ENCODE data around the gene SMYD5.
A peak's percentile ranks its signal among the peaks of the same experiment; 100 is the strongest.
"Not testable (repeated sequence)": the region's sequence is repeated elsewhere in the genome, so short reads cannot be mapped to it uniquely, and the experiment has no call there.

The SMYD5 gene

GRCh38 chr2:73262108-73262651 is 48.1 kb downstream of the SMYD5 start:
- no peak for DNase-seq

GRCh38 chr2:73262691-73263429 is 48.8 kb downstream of the SMYD5 start:
- not testable (repeated sequence) for DNase-seq

DNA sequence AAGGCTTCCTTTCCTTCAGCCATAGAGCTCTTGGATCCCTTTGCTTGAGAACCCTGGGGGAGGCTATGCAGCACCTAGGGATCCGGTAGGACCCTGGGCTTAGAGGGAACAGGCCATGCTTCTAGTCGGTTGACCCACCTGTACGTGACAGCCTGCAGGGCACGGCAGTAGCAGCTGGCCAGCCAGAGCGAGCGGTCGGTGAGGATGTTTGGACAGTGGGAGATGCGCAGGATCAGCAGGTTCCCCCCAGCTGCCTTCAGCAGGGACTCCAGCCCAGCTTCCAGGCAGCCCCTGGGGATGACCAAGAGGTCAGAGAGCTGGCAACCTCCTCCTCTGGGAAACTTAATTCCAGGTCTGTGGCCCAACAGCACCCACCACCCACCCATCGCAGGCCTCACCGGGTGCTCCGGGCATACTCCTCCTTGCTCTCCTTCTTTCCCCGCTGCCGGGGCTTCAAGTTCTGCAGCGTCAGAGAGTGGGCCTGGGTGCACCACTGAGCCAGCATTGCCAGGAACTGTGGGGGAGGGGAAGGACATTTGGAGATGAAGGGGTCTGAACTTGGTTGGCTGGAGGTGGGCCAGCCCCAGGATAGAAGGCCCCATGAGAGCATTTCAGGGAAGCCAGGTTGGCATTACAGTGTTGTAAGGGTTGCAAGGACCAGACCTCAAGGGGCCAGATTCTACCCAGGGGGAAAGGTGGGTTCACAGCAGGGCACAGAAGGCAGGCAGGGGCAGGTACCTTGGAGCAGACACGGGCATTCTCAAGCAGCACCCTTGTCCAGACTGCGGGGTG is 49.7 kb downstream of the SMYD5 start:
- DNase-seq: no peak

DNA sequence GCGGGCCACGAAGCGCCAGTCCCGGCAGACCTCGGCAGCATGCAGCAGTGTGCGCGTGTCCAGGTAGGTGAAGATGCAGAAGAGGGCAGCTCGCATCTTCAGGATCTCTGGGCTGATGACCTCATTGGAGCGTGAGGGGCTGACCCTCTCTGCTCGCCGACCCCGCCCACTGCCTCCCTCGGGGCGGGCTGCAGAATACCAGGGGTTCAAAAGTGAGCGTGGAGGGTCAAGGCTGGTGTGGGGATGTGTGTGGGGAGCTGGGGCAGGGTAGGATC is 50.2 kb downstream of the SMYD5 start:
- no peak for DNase-seq

- DNase-seq: no peak
Observed at GRCh38 chr2:73264783-73265182, 50.7 kb downstream of the SMYD5 start.

- DNase-seq: no peak
Observed at GRCh38 chr2:73265298-73266060, 51.4 kb downstream of the SMYD5 start.

DNA sequence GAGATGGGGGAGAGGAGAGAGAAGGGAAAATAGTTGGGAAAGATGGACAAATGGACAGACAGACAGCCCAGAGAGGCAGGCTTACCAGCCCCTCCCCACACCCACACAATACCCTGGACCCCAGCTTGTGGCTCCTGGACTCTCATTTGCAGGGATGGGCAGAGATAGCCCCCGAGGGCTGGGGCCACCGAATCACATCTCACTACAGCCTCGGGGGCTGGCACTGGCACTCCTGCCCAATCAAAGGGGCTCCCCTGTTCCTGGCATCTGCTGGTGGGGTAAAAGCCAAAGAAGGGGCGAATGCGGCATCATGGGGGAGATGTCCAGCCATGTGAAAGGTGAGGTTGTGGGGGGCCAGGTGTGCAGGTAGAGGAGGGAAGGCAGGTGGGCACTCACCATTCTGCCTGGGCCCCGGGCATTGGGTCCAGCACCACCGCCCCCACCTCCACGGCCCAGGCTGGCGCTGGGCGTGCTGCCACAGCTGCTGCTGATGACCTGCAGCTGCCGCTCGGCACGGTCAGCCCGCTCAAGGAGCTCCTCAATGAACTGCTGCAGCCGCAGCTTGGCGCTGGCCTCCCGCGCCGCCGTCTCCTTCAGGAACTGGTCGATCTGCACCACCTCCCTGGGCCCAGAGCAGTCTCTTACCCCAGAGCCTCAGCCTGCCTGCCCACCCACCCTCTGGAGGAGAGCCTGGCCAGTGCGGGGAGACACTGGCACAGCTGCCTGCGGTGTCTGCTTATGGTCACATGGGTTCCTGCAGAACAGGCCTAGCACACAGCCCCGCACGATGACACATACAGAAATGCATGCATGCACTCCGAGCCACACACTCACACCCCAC is 52.2 kb downstream of the SMYD5 start:
- DNase-seq: no peak

DNA sequence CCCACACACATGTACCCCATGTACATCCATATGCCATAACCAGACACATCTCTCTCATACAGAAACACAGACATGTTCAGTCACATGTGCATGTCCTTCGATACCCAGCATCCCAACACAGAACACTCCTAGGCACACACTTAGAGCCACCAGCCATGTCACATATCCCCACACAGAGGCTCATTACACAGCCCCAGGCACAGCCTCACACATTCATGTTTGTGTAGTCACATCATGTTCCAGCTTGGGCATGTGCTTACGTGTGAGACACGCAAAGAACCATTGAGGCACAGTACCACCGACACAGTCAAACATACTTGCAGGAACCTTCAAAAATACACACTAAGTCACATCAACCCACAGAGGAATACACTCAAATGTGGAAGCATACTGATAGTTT is 53.0 kb downstream of the SMYD5 start:
- no peak for DNase-seq

GRCh38 chr2:73268366-73268829 is 54.4 kb downstream of the SMYD5 start:
- no peak for DNase-seq

DNA sequence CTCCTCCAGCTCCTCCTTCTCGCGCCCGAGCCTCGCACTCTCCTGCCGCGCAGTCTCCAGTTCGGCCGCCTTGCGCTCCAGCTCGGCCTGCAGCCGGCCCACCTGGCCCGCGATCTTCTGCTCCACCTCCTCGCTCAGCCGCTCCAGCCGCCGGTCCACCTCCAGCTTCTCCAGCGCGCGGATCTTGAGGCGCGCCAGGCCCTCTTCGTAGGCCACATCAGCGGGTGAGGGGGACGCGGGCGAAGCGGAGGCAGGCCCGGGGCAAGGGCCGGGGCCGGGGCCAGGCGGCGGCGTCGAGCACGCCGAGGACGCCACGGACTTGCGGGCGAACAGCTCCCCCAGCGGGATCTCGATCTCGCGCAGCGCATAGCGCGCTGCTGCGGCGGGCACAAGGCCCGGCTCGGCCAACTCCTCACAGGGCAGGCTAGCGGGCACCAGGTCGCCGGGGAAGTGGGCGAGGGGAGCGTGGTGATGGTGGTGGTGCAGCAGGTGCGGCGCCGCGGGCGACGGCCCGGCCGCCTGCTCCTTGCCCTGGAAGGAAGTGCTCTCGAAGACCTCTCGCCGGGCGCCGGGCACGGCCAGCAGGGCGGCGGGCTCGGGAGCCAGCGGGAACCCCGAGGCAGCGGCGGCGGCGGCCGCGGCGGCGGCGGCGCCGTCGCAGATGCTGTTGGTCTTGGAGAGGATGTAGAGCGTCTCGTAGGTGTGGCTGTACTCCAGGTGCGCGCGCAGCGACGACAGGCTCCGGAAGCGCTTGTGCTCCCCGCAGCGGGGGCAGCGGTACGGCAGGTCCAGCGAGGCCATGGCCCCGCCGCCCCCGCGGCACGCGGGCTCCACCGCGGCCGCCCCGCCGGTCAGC is 55.0 kb downstream of the SMYD5 start:
- DNase-seq: peak; percentile 87

DNA sequence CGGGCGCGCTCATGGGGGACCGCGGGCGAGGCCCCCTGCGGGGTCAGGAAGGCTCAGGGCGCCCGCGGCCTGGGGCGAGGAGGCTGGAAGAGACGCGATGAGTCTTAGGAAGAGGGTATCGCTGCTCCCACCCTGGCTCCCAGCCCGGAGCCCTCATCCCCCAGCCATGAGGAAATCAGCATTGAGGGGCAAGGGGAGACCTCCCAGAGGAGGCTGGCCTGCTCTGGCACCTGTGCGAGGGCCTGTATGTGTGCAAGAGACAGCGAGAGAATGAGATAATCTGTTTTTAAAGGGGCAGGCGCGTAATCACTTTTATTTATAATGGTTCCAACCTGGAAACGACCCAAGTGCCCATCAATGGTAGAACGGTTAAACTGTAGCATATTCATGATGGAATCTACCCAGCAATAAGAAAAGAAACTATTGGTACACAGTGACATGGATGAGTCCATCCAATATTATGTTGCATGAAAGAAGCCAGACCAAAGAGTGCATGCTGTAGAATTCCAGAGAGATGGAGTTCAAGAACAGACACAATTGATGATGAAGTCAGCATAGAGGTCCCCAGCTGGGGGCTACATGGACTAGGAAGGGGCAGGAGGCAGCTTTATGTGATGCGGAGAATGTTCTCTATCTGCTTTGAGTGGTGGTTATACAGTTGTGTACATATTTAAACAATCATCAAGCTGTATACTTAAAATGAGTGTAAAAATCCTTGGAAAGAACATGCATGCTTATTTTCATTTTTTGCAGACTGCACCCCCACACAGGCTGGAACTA is 55.8 kb downstream of the SMYD5 start:
- DNase-seq: no peak

DNA sequence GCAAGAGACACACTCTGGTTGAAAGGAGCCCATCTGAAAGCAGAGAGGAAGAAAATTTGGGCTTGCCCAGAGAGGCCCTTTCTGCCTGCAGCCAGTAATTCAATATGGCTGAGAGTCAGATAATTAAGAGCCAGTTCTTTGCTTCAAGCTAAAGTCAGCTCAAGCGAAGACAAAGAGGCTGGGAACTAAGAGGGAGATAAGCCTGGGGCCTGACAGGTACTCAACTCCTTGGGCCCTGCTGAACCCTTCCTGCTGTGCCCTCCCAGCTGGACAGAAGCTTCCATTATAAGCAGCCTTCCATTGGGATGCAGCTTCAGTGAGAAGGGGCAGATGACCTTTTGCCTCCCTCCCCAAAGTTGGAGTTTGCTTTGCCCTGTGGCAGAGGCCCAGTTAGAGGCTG is 58.2 kb downstream of the SMYD5 start:
- no peak for DNase-seq
